ENCODE results near the gene PLPP2.
"Not testable (repeated sequence)": the region's sequence is repeated elsewhere in the genome, so short reads cannot be mapped to it uniquely, and the experiment has no call there.

Gene PLPP2

DNA sequence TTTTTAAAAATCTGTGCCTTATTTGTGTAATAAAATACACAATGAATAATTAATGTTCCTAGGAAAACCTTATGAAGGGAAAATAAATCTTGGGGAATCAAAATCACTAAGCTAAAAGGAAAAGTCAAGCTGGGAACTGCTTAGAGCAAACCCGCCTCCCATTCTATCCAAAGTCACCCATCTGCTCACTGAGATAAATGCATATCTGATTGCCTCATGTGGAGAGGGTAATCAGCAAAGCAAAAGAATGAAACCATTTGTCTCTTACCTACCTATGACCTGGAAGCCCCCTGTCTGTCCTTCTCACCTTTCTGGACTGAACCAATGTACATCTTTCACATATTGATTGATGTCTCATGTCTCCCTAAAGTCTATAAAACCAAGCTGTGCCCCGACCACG lies 34.4 kb downstream of the PLPP2 start:
- DNase-seq: not testable (repeated sequence)

DNA sequence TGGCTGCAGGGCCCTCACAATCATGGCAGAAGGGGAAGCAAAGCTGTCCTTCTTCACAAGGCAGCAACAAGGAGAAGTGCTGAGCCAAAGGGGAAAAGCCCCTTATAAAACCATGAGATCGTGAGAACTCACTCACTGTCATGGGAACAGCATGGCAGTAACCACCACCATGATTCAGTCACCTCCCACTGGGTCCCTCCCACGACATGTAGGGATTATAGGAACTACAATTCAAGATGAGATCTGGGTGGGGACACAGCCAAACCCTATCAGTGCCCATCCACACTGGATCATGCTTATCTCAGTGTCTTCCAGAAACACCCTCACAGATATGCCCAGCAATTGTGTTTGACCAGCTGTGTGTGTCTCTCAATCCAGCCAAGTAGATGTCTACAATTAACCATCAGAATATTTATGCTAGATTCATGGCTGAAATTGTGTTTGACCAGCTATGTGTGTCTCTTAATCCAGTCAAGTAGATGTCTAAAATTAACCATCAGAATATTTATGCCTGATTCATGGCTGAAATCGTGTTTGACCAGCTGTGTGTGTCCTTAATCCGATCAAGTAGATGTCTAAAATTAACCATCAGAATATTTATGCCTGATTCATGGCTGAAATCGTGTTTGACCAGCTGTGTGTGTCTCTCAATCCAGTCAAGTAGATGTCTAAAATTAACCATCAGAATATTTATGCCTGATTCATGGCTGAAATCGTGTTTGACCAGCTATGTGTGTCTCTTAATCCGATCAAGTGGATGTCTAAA lies 38.6 kb downstream of the PLPP2 start:
- not testable (repeated sequence) for DNase-seq

GRCh38 chr19:246551-246950 lies 44.7 kb downstream of the PLPP2 start:
- DNase-seq: no peak

GRCh38 chr19:245900-246299 lies 45.3 kb downstream of the PLPP2 start:
- not testable (repeated sequence) for DNase-seq

DNA sequence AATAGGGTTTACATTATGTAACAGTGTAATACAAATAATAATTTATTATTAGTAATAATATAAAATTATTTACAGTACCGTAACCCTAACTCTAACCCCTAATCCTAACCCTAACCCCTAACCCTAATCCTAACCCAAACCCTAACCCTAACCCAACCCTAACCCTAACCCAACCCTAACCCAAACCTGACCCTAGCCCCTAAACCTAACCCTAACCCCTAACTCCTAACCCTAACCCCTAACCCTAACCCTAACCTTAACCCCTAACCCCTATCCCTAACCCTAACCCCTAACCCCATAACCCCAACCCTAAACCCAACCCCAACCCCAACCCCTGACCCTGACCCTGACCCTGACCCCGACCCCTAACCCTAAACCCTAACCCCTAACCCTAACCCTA lies 45.7 kb downstream of the PLPP2 start:
- DNase-seq: no peak
